ENCODE measurements around the gene PRDX5.
A peak's percentile ranks its signal among the peaks of the same experiment; 100 is the strongest.

PRDX5 gene

DNA sequence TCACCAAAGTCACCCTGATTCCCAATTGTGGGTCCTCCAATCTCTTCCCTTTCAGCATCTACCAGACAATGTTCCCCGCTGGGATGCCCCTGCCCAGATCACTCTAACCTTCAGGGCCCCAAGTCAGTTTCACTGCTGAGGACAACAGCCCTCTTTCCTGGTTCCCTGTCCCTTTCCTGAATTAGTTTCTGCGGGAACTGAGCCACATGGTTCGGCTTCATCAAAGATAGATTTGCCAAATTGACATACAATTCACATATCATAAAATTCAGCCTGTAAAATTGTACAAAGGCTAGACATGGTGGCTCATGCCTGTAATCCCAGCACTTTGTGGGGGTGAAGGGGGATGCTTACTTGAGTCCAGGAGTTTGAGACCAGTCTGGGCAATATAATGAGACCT, 10.1 kb downstream of the PRDX5 start:
- no peak for DNase-seq

DNA sequence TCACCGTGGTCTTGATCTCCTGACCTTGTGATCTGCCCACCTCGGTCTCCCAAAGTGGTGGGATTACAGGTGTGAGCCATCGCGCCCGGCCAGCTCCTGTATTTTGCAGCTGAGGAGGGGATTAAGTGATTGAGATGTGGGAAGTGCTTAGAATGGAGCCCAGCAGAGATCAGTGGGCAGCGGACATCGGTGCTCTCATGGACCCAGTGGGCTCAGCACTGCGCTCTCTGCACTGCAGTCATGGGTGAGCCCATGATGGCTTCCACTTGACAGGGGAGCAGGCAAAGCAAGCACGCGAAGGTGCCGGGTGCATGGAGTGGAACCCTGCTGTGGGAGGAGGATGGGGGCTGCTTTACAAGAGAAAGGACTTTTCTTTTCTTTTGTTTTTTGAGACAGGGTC, 13.0 kb downstream of the PRDX5 start:
- no peak for DNase-seq

DNA sequence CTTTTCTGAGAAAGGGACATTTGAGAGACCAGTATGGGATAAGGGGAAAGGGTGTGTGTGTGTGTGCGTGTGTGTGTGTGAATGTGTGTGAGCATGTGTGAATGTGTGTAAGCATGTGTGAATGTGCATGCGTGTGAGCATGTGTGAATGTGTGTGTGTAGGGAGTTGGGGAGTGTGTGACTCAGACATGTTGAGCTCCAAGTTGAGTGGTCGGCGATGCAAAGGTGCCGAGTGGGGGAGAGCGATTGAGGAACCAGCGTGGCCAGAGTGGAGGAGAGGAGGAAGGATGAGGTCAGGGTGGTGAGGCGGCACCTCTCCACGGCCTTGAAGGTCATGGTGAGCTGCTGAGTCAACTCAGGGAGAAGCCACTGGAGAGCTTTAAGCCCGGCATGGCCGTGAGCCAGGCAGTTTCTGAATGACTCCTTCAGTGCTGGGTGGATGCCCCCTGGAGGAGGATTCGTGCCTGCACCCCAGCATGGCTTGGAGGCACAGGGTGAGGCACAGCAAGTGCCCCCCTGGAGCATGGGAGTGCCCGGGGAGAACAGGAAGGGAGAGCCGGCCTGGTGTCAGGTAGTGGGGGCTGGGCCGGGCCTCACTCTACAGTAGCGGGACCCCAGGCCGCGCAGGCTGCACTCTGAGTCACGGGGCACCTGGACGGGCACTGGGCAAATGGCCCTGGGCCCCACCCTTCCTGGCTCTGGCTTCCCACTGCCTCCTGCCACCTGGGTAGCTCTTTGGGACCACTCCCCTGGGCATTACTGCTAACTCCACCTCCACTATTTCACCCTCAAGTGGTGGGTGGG, 13.8 kb downstream of the PRDX5 start:
- DNase-seq = peak; percentile 47

DNA sequence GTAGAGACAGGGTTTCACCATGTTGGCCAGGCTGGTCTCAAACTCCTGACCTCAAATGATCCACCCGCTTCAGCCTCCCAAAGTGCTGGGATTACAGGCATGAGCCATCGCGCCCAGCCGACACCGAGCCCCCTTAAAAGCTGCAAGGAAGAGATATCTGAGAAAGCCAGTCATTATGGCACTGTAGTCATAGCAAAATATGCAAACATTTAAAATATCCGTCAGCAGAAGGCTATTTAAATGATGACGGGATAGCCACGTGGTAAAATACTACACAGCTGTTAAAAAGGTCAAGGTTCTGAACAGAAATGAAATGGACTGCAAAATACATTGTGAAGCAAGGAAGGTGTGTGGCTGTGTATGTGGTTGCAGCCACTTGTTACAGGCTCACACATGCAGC, 15.6 kb downstream of the PRDX5 start:
- DNase-seq = no peak

DNA sequence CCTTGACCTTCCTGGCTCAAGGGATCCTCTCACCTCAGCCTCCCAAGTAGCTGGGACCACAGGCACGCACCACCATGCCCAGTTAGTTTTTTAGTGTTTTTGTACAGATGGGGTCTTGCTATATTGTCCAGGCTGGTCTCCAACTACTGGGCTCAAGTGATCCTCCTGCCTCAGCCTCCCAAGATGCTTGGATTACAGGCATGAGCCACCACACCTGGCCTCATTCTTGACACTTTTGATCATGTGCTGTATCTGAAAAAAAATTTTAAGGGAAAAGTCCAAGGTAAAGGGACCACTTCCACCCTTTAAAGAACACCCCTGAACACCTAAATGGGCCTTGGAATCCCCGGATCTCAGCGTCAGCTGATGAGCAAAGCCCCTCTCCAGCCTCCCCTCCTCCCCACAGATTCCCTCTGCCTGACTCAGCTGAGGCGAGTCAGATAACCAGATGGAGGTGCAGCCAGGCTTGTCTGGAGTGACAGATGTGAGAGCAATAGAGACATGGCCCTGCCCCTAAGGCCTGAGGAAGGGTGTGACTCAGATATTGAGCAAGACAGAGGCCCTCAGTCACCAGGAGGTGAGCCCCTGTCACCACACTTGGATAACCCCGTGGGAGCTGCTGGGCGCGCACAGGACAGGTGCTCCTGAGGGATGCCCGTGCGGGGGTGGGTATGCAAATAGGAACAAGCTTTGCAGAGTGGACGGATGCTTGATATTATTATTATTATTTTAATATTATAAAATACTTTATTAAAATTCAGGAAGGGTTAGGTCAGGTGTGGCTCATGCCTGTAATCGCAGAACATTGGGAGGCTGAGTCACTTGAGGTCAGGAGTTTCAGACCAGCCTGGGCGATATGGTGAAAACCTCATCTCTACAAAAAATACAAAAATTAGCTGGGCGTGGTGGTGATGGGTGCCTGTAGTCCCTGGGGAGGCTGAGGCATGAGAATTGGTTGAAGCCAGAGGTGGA, 17.1 kb downstream of the PRDX5 start:
- DNase-seq = peak; percentile 95

DNA sequence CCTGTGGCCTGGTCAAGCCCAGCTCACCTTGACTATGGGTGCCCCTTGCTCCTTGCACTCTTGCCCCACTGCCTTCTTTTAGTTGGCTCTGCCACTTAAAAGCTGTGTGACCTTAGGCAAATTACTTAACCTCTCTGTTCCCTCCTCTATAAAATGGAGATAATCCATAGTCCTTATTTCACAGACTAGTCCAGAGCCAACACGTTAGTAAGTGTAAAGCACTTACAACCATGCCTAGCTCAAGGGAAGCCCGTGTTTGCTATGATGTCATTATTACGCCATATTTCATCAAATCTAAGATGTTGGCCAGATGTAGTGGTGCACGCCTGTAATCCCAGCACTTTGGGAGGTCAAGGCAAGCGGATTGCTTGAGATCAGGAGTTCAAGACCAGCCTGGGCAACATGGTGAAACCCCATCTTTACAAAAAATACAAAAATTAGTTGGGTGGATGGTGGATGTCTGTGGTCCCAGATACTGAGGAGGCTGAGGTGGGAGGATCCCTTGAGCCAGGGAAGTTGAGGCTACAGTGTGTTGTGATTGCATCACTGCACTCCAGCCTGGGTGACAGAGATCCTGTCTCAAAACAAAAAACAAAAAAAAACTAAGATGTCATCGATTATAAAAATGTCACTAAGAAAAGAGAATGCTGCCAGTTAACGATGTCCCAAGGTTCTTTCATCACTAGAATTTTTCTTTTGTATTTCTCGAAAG, 19.8 kb downstream of the PRDX5 start:
- DNase-seq = no peak

DNA sequence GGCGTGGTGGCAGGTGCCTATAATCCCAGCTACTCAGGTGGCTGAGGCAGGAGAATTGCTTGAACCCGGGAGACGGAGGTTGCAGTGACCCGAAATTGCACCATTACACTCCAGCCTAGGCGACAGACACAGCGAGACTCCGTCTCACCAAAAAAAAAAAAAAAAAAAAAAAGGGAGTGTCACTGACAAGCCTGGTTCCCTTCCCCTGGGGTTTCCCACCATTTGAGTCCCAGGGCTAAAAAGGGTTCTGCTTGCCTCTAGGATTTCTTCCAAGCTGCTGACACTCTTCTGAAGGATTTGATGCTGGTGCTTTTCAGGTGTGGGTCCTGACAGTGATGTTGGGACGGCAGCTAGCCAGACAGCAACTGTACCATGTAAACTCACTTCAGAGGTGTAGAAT, 20.8 kb downstream of the PRDX5 start:
- DNase-seq = no peak

DNA sequence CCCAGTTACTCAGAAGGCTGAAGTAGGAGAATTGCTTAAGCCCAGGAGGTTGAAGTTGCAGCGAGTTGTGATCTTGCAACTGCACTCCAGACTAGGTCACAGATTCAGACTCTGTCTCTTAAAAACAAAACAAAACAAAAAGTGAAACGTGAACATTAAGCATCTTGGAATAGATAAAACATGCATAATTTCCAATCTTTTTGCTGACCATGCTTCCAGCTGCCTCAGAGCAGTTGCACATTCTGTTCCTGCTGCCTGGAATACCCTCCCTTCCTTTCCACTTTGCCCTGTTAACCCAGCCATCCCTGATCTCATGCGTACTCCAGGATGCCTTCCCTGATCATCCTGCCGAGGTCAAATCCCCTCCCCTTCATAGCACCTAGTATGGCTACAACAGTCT, 21.4 kb downstream of the PRDX5 start:
- DNase-seq = no peak

DNA sequence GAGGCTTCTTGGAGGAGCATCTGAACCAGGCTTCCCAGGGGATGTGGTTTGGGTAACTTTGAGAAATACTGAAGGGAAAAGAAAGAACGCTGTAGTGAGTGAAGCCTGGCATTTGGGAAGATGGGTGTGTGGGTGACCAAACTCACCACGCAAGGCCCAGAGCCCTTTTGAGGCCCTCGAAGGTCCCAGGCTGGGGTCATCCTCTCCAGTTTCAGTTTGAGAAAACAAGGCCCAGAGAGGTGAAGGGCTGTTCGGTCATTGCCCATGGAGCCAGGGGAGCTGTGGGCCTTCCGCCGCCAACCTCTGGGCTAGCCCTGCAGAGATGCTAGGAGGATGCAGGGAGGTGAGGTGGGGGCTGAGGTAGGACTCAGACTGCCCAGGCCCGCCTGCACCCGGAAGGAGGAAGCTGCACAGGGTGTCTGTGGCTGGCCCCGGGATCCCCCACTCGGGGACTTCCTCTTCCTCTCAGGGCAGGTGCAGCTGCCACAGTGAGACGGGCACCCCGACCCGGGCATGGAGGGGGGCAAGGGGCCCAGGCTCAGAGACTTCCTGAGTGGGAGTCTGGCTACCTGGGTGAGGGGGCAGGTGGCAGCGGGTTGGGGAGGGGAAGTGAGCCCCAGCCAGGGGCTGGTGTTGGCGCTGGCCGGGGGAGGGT, 22.0 kb downstream of the PRDX5 start, which contains the start of gene CCDC88B:
CCDC88B (plus strand) TSS at position 451 of the 655 bp plus-strand sequence; CDS start at position 514, 63 bp downstream.
- no peak for DNase-seq

DNA sequence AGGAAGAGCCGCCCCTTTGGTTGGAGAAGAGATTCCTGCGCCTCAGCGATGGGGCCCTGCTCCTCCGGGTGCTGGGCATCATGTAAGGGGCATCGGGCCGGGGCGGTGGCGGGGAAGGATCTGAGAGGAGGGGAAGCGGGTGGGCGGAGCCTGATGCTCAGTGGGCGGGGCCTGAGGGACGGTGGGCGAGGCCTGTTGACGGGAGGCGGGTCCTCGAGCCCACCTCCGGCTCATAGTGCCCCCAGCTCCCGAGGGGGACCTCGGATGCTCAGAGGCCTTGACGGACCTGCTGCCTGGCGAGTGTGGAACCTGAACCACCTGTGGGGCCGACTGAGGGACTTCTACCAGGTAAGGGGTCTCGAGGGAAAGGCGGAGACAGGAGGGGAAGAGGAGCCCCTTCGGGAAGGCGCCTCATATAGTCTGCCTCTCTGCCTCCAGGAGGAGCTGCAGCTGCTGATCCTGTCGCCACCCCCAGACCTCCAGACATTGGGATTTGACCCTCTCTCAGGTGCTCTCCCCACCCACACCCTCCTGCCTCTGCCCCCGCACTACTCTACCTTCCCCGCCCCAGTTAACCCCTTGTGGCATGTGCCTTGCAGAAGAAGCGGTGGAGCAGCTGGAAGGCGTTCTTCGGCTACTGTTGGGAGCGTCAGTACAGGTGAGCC, 22.9 kb downstream of the PRDX5 start:
- DNase-seq = no peak

- DNase-seq = no peak
These were observed 23.5 kb downstream of the PRDX5 start for GRCh38 chr11:64341429-64341828.

DNA sequence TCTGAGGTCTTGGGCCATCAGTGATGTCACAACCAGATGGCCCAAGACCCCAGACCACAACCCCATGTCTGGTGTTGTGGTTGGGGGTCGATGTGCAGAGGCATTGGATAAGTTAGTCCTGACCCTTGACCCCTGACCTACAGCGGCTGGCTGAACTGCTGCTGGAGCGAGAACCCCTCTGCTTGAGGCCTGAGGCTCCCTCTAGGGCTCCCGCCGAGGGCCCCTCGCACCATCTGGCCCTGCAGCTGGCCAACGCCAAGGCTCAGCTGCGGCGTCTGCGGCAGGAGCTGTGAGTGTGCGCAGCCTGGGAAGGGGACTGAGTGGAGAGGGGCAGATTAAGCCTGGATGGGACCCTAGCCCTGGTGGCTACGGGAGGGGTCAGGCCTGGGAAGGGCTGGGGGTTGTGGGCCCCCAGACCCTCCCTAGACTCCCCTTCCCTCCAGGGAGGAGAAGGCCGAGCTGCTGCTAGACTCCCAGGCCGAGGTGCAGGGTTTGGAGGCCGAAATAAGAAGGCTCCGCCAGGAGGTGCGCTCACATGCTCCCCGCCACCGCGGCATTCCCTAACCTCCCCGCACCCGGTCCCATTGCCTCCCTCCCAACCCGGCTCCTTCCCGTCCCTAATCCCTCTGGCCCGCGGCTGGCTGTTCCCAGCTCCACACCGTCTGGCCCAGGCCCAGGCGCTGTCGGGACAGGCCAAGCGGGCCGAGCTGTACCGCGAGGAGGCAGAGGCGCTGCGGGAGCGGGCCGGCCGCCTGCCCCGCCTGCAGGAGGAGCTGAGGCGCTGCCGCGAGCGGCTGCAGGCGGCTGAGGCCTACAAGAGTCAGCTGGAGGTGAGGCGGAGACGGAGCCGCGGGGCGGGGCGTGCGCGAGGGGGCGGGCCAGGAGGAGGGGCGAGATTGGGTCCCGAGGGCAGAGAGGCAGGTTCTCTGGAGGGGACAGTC, 24.2 kb downstream of the PRDX5 start:
- peak; percentile 36 for DNase-seq

- no peak for DNase-seq
These were observed 25.2 kb downstream of the PRDX5 start for GRCh38 chr11:64342869-64343745.

DNA sequence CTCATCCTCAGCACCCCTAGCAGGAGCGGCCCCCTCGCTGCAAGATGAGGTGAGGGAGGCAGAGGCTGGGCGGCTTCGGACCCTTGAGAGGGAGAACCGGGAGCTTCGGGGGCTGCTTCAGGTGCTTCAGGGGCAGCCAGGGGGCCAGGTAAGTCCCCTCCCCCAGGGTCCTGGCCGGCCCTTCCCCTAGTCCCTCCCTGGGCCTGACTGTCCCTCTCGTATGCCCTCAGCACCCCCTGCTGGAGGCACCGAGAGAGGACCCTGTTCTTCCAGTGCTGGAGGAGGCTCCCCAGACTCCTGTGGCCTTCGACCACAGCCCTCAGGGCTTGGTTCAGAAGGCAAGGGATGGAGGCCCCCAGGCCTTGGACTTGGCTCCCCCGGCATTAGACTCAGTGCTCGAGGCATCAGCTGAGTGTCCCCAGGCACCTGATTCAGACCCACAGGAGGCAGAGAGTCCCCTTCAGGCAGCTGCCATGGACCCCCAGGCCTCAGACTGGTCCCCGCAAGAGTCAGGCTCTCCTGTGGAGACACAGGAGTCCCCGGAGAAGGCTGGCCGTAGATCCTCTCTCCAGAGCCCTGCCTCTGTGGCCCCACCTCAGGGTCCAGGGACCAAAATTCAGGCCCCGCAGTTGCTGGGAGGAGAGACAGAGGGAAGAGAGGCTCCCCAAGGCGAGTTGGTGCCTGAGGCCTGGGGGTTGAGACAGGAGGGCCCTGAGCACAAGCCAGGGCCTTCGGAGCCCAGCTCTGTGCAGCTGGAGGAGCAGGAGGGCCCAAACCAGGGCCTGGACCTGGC, 26.0 kb downstream of the PRDX5 start:
- DNase-seq = no peak

DNA sequence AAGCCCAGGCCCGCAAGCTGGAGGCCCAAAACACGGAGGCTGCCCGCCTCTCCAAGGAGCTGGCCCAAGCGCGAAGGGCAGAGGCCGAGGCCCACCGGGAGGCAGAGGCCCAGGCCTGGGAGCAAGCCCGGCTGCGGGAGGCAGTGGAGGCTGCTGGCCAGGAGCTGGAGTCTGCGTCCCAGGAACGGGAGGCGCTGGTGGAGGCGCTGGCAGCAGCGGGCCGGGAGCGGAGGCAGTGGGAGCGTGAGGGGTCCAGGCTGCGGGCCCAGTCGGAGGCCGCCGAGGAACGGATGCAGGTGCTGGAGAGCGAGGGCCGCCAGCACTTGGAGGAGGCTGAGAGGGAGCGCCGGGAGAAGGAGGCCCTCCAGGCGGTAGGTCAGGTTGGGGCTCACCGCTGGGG, 26.9 kb downstream of the PRDX5 start:
- no peak for DNase-seq

DNA sequence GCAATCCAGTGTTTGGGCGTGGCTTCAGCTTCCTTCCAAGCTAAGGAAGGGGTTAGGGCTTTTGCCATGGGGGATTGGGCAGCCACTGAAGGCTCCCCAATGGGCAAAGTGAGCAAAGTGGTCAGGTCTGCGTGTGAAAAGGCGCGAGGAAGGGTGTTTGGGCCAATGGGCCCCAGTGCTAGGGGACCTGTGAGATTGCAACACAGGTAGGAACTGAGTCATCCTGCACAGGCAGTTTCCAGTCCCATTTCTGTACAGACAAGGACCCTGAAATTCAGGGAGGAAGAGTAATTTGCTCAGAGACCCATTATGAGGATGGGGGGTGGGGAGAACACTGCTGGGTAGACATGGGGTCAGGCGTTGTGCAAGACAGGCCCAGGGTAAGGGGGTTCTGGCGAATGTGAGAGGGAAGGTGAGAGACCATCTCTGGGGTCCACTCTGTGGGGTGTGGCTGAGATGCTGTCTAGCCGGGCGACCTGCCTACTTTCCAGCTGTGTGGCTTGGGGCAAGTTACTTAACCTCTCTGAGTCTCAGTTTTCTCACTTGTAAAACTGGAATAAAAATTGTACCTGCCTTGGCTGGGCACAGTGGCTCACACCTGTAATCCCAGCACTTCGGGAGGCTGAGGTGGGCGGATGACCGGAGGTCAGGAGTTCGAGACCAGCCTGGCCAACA, 29.4 kb downstream of the PRDX5 start:
- no peak for DNase-seq

GRCh38 chr11:64348383-64349024, 30.6 kb downstream of the PRDX5 start:
- DNase-seq = no peak

DNA sequence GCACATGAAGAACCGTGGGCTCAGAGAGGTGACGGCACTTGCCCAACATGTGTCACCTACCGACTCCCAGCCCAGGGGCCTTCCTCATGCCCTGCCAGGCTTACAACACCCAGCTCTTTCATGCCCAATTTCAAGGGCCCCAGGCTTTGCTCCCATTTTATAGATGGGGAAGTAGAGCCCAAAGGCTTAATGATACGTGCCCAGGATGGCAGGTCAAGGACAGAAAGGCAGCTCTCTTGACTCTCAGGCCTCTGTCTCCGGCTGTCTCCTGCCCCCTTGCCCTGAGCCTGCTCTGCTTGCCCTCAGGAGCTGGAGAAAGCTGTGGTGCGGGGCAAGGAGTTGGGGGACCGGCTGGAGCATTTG, 31.1 kb downstream of the PRDX5 start:
- no peak for DNase-seq

Measured in NCI-H1694 treated with DMSO at 0.1 percent for 48 hours (cell line).